Erythroblast (primary cell): Measurements from ENCODE around the gene FYN.

Experiments used
- DNase-seq, 2 experiments: peaks; one replicate each; lab custom pipeline; 2025; lab: John Stamatoyannopoulos, UW
- GATA1 ChIP-seq: IDR thresholded peaks from 2 replicates; pipeline ENCODE4 v1.6.1; 2011; ENCODE audit warnings: low read depth, mild to moderate bottlenecking, control low read depth, low read length, moderate library complexity
- POLR2A ChIP-seq: IDR thresholded peaks from 2 replicates; pipeline ENCODE4 v1.6.1; 2011; ENCODE audit warnings: mild to moderate bottlenecking, low read length

Gene FYN

DNA sequence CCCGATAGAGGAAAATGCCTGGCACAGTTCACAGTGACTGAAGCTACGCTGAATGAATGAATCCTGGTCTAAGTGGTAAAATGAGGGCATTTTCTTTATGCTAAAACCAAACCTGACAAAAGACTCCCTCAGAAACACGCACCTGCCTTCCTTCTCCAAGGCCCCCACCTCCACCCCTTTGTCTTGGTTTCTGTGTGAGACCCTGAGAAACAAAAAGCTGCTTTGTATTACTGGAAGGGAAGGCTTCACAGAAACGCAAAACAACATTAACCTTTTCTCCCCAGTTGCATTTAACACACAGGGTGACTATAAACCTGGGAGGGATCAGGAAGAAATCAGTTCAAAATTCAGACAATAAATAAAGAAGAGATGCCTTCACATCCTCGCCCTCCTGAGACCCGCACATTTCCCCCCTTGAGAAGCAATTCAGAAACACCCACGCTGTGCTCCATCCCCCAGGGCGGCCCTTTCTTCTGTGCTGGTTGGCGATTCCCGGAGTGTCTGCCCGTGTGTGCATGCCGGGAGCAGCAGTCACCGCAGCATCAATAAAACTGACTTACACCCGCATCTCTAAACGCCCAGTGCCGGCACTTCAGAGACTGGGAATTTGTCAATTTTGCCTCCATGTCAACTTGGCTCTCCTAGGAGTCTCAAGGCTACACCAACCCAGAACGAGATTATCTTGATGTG, 200.3 kb downstream of the FYN start:
- DNase-seq: no peak
- no peak for TF ChIP-seq POLR2A
- TF ChIP-seq GATA1: no peak

DNA sequence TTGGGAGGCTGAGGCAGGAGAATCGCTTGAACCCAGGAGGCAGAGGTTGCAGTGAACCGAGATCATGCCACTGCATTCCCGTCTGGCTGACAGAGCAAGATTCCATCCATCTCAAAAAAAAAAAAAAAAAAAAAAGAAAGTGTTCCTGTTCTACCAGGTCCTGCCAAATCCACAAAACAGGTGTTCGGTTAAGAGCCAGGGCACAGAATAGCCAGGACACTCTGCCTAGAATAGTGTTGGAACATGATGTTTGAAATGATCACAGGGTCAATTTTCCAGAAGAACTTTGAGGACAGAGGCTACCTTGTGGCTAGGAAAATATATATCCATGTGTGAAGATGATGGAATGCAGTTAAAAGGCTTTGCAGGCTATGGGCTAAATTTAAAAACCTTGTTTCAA, 203.9 kb downstream of the FYN start:
- DNase-seq: no peak
- TF ChIP-seq POLR2A: no peak
- TF ChIP-seq GATA1: no peak

DNA sequence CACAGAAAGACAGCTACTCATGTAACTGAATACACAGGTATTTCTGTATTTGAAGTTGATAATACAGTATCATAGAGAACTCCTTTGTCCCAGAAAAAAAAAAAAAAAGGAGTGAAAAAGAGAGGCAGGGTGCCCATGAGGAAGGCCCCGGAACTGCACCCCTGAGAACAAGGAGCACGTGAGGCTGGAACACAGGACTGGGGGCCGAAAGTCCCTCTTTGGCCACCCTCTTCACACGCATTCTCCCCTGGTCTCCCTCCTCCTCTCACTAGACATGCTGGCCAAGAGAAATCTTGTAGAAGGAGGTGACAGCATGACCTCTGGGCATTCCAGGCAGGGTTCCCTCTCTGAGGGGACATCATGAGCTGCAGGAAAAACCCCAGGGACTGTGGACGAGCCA, 204.8 kb downstream of the FYN start:
- DNase-seq: no peak
- TF ChIP-seq GATA1 (no peak), POLR2A (no peak)

DNA sequence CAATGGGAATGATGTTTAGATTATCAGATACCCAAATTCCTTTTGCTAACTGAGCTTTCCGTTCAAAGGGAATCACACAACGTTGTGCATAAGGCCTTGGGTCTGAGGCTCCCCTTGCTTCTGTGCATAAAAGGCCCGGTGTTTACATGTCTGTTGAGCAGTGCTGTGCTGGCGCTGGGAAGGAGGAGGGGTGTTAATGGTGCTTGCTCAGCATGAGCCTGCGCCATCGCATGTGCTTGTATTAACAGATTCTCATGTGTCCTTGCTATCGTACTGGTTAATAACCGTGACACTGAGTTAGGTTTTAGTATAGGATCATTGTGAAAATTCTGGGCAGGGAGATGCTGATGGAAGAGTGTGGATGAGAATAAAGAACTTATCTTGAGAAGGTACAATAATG, 205.3 kb downstream of the FYN start:
- TF ChIP-seq POLR2A: no peak
- TF ChIP-seq GATA1: no peak
- peak in 1 of 2 experiments; percentile 6 for DNase-seq

DNA sequence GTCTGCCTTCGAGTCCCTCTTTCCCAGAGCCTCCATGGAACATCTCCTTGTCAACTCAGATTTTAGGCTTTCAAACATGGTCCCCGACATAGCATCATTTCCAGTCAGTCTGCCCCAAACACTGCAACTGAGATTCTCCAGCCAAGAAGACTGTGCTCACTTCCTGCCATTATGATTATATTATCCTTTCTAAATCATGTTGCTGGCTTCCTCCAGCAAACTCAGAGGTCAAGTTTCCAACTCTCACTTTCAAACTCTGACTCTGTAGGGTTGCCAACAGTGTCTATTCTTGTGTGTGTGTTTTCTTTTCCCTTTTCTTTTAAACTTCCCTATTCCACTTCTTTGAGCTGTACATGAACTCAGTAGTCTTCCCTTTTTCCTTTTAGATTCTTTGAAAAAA, 206.4 kb downstream of the FYN start:
- TF ChIP-seq POLR2A (no peak), GATA1 (no peak)
- DNase-seq: no peak

DNA sequence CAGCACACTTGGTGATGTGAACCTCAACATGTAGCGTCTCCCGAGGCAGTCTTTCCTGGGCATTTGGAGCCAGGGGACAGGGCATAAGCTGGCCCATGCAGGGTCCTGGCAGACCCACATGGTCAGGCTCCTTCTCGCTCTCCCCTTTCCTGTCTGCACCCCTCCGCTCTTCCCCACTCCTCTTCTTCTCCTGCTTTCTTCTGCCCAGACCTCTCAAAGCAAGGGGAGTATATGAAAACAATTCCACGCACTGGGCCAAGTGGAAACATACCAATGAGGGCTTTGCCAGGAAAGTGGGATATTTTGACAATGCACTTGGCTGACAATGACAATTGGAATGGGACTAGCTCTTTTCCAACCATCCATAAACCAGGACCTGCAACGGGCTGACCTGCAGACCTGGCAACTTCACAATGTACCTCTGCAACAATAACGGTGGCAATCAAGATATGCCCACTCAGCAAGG, 208.7 kb downstream of the FYN start:
- TF ChIP-seq GATA1 (no peak), POLR2A (no peak)
- DNase-seq: no peak

DNA sequence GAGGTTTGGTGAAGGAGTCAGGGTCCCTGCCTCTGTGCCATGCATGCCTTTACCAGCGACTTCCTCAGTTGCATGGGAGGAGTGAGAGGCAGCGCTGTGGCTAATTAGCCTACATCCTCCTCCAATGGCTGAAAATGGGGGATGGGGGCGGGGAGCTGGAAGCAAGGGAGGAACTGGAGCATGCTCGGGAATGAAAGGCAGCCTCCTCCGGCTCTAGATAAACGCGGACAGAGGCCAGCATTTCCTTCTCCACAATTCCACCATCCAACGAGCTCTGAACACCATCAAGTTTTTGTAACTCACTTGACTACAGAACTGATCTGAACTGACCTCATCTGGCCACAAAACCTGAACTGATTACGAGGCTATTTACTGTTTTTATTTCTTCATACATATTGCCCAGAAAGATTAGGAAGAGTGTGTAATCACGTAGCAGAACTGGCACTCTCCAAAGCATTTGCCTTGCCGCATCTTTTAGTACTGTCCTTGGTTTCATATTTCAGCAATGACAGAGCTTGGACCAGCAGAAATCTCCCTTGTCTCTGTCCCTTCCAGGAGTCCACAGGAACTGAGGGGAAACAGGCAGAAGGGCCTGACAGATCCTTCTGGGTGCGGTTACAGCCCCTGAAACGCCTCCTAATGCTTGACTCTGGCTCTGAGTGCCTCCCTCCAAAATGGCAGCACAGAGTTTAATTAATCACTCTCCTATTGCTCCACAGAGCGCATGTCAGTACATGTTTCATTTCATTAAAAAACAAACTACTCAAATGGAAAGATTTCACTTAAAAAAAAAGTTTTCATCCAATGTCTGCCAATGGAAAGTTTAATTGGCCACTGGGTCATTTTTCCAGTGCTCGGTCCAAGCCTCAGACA, 209.3 kb downstream of the FYN start:
- no peak for DNase-seq
- no peak for TF ChIP-seq GATA1
- no peak for TF ChIP-seq POLR2A

DNA sequence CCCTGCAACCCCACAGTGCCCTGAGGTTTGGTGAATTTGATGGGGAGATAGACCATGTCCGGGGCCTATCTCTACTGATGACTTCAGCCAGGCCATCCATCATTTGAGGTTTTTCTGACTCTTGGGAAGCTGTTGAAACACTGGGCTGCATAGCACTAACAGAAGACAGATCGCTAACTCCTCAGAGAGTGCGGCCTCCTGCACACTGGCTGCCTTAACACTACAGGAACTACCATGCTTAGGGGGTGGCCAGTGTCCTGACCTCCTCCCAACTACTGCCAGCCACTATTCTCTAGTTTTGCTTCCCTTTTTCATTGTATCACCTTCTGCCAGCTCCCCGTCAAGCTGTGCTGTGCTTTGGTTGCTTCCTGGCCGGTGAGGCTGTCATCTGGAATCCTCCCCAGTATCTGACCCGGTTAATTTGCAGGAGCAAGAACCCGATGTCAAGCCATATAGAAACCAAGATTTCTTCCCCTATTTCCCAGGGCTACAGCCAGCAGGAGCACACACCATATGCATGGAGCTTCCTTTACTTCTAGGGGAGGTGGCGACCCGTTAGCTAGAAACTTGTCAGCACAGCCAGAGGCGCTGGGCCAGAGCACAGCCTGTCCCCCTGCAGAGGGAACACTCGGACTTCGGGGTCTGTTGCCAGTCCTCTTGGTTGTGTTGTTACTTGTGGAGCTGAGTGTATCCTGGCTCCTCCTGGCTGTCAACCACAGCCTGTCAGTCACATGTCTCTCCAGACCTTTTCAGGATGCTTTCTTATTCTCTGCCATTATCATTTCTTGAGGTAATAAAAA, 210.3 kb downstream of the FYN start:
- no peak for DNase-seq
- TF ChIP-seq POLR2A (no peak), GATA1 (no peak)

DNA sequence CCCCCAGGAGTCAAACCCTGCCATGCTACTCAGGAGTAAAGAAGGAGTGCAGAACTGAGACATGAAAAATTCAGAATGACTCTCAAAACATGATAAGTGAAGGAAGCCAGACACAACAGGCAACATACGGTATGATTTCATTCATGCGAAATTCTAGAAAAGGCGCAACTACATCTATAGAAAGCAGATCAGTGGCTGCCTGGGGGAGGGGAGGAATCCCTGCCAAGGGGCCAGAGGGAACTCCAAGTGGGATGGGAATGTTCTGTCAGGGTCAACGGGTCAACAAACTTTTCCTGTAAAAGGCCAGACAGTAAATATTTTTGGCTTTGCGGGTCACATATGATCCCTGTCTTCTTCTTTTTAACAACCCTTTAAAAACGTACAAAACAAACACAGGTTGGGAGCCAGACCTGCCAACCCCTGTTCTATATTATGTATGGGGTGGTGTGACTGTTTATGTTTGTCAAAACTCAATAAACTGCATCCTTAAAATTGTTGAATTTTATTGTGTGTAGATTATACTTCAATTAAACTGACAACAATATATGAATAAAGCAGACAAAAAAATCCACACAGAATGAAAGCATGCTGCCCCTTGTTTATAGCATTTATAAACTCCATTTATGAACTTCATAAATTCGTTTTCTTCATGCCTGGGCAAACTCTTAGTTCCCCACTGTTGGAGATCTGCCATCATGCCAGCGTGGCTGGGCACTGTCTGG, 211.0 kb downstream of the FYN start:
- DNase-seq: no peak
- TF ChIP-seq GATA1 (no peak), POLR2A (no peak)

DNA sequence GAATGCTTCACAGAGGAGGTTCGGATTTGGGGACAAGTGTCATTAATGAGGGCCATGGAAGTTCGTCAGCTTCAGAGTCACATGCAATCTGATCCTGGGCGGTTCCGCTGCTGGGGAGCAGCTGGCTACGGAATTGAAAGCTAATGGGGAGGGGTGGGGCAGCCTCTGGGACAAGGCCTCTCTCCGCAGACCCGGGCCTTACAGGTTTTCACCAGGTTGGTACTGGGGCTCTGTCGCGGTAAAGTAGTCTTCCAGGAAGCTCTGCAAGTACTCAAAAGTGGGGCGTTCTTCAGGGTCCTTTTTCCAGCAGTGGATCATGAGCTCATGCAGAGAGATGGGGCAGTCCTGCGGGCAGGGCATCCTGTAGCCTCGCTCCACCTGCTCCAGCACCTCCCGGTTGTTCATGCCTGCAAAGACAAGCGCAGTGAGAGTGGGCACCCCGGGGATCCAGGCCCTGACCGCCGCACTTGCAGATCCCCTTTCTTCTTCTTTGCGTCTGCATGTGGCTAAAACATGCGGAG, 211.7 kb downstream of the FYN start:
- DNase-seq: no peak
- no peak for TF ChIP-seq POLR2A
- no peak for TF ChIP-seq GATA1

DNA sequence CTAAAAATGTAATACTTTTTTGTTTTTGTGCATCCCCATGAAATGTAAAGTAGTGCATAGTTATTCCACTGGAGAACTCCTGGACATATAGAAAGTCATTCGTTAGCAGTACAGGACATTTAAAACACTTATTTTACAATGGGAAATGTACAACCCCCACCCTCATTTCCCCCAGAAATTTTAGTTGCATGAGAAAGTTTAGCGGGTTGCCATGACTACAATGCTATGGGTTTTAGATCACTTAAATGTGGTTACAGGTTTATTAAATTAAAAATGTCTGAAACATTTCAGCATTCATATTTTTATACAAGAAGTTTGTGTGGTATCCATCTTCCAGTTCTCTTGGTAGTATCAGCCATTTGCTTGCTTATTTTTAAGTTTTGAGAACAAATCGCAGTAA, 212.7 kb downstream of the FYN start:
- TF ChIP-seq POLR2A: no peak
- no peak for TF ChIP-seq GATA1

DNA sequence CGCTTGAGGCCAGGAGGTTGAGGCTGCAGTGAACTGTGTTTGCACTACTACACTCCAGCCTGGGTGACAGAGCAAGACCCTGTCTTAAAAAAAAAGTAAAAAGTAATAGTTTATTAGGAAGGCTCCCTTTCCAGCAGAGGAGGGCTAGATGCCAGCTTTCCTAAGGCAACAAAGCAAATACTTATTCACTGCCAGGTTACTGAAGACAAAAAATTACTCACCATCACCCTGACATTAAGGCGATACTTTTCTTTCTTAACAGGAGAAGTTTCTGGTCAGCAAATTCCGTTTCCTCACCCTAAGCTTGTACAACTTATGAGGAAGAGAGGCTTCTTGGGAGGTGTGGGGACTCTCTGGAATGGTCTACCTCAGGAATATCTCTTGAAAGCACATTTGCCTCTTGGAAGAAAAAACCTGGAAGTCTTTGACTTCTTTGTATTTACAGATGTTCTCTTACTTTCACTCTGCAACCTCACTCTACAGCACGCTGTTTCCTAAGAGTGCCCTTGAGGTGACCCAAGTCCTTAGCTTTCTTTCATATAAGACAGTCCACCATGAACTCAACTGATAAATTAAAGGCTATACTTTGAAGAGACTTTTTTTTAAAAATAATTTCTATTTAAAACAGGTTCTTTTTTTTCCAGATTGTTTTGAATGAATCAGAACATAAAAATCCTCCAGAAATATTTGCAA, 214.6 kb downstream of the FYN start:
- DNase-seq: no peak
- TF ChIP-seq GATA1 (no peak), POLR2A (no peak)

More for the DNA sequence above, 212.7 kb downstream of the FYN start:
- DNase-seq: no peak
